Duodenal mucosa (tissue), 2 donors: ENCODE data around the gene TRMT10B.
"Not testable (repeated sequence)": the region's sequence is repeated elsewhere in the genome, so short reads cannot be mapped to it uniquely, and the experiment has no call there.

ENCODE experiments used
- H3K27ac ChIP-seq: one replicate; pipeline ENCODE4 v1.7.0; 2013; ENCODE audit warnings: low read depth, low read length
- H3K27me3 ChIP-seq, 2 donors: one replicate each; pipeline ENCODE4 v1.7.0; 2013; ENCODE audit warnings: low read length in 2 of 2, control low read depth in 1 of 2; ENCODE audit not compliant: insufficient read depth in 2 of 2, control insufficient read depth in 1 of 2
- H3K36me3 ChIP-seq, 2 donors: one replicate each; pipeline ENCODE4 v1.7.0; 2013; ENCODE audit warnings: low read length in 2 of 2, control low read depth in 1 of 2; ENCODE audit not compliant: insufficient read depth in 2 of 2, control insufficient read depth in 1 of 2
- H3K4me1 ChIP-seq, 2 donors: one replicate each; pipeline ENCODE4 v1.7.0; 2013; ENCODE audit warnings: low read length in 2 of 2, control low read depth in 1 of 2; ENCODE audit not compliant: insufficient read depth in 2 of 2, control insufficient read depth in 1 of 2
- H3K4me3 ChIP-seq, 2 donors: one replicate each; pipeline ENCODE4 v1.7.0; 2013; ENCODE audit warnings: low read length in 2 of 2, low read depth in 1 of 2
- H3K9ac ChIP-seq, 2 donors: one replicate each; pipeline ENCODE4 v1.7.0; 2013; ENCODE audit warnings: low read length in 2 of 2, low read depth in 1 of 2
- H3K9me3 ChIP-seq, 2 donors: one replicate each; pipeline ENCODE4 v1.7.0; 2013; ENCODE audit warnings: low read length in 2 of 2, control low read depth in 1 of 2; ENCODE audit not compliant: control insufficient read depth in 1 of 2

TRMT10B gene

GRCh38 chr9:37818849-37819248, 65.2 kb downstream of the TRMT10B start:
- no peaks in the 10 kb centered on the region for H3K9me3 ChIP-seq
- peaks cover 0 to 19% of the 10 kb centered on the region in 2 donors for H3K36me3 ChIP-seq
- no peak overlapping the region for H3K27ac ChIP-seq
- H3K9ac ChIP-seq: no peak overlapping the region
- no peaks in the 10 kb centered on the region for H3K4me1 ChIP-seq
- H3K4me3 ChIP-seq: no peak overlapping the region
- no peaks in the 10 kb centered on the region for H3K27me3 ChIP-seq

DNA sequence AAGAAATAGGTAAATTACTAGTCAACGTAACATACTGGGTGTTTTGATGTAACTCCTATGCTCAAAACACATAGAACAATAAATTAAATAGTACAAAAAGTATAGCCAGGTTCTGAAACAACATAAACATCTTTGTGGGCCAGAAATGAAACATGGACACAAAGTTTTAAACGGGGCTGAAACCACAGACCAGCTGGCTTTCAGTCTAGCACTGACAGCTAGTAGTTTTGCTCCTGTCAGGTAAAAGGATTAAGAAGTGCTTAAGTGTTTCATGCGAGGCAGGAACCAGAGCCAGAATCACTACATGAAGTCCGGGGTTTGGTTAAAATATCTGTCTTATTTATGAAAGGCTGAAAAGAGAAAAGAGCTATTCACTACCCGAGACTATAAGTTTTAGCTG, 66.5 kb downstream of the TRMT10B start:
- H3K27me3 ChIP-seq: no peaks in the 10 kb centered on the region
- no peak overlapping the region for H3K4me3 ChIP-seq
- H3K9ac ChIP-seq: no peak overlapping the region
- no peak overlapping the region for H3K27ac ChIP-seq
- H3K9me3 ChIP-seq: no peaks in the 10 kb centered on the region
- peaks cover 0 to 20% of the 10 kb centered on the region in 2 donors for H3K36me3 ChIP-seq
- H3K4me1 ChIP-seq: no peaks in the 10 kb centered on the region

- H3K4me1 ChIP-seq, H3K27me3 ChIP-seq, H3K9me3 ChIP-seq, H3K4me3 ChIP-seq, H3K27ac ChIP-seq, H3K9ac ChIP-seq: not testable (repeated sequence)
- peaks cover 0 to 23% of the 10 kb centered on the region in 2 donors for H3K36me3 ChIP-seq
These were observed 71.6 kb downstream of the TRMT10B start for GRCh38 chr9:37825174-37825573.

GRCh38 chr9:37827483-37828165, 74.0 kb downstream of the TRMT10B start:
- H3K4me3 ChIP-seq: no peak overlapping the region
- H3K9me3 ChIP-seq: no peaks in the 10 kb centered on the region
- no peaks in the 10 kb centered on the region for H3K27me3 ChIP-seq
- no peaks in the 10 kb centered on the region for H3K4me1 ChIP-seq
- no peak overlapping the region for H3K27ac ChIP-seq
- no peak overlapping the region for H3K9ac ChIP-seq
- H3K36me3 ChIP-seq: peaks cover 0 to 15% of the 10 kb centered on the region in 2 donors
